Gastroesophageal sphincter (tissue), 3 donors: ENCODE measurements around the gene WNT3.

Experiments used
- POLR2AphosphoS5 ChIP-seq: sonication (generic); formaldehyde crosslinking; IDR thresholded peaks from one replicate; pipeline ENCODE4 v1.6.1; 2017; ENCODE audit warnings: antibody characterized with exemption
- TF ChIP-seq, protein P1 (sequence below), 4 experiments: fragments of 200-600 bp in 2 of 4; fragments of 450-650 bp in 2 of 4; sonication (generic) in 1 of 4; IDR thresholded peaks; one replicate each; pipeline ENCODE4 v1.5.1; 2017 to 2019; ENCODE audit warnings: antibody characterized with exemption in 4 of 4, mild to moderate bottlenecking in 2 of 4, moderate library complexity in 2 of 4

DNA sequence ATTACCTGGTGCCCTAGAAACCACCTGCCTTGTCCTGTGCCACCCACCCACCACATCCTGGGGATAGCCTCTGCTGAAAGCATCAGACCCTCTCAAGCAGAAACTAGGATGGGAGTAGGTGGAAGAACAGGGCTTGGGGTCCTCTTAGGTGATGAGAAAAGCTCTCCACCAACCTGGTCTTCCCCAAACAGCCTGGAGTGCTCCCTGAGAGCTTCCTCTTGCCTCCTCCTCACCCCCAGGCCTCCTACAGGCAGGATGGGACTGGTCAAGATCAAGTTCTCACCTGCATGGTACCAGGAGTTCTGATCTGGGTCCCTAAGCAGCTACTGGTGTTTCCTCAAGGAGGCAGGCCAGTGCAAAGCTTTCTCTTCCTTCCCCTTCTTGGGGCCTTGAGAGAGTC, 48.3 kb upstream of the WNT3 start:
- TF ChIP-seq, protein P1, sequence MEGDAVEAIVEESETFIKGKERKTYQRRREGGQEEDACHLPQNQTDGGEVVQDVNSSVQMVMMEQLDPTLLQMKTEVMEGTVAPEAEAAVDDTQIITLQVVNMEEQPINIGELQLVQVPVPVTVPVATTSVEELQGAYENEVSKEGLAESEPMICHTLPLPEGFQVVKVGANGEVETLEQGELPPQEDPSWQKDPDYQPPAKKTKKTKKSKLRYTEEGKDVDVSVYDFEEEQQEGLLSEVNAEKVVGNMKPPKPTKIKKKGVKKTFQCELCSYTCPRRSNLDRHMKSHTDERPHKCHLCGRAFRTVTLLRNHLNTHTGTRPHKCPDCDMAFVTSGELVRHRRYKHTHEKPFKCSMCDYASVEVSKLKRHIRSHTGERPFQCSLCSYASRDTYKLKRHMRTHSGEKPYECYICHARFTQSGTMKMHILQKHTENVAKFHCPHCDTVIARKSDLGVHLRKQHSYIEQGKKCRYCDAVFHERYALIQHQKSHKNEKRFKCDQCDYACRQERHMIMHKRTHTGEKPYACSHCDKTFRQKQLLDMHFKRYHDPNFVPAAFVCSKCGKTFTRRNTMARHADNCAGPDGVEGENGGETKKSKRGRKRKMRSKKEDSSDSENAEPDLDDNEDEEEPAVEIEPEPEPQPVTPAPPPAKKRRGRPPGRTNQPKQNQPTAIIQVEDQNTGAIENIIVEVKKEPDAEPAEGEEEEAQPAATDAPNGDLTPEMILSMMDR (IDR thresholded peaks at IDR 0.05), result no peak
- TF ChIP-seq POLR2AphosphoS5, result no peak
